Common myeloid progenitor, CD34-positive (primary cell): Measurements from ENCODE around the gene RAD51B.

Source experiments
- CTCF ChIA-PET: fragments of 350-600 bp; sonication (Branson Sonifier 250); formaldehyde crosslinking; loops from one replicate; lab custom pipeline; 2021; ENCODE audit warnings: antibody characterized with exemption; lab: Charles Lee
- POLR2A ChIA-PET: fragments of 350-600 bp; sonication (Branson Sonifier 250); formaldehyde crosslinking; loops from one replicate; lab custom pipeline; 2021; ENCODE audit warnings: antibody characterized with exemption; lab: Charles Lee
- DNase-seq, 3 donors: peaks; one replicate each; pipeline versions ENCODE4 v3.0.0 to v3.0.0-alpha.2; 2013
- H3K27ac ChIP-seq, 2 experiments: 1 replicate in 1 of 2; 2 replicates in 1 of 2; pipeline ENCODE4 v1.7.0; 2013; ENCODE audit warnings: inconsistent platforms in 2 of 2, low read length in 2 of 2, mild to moderate bottlenecking in 2 of 2, low read depth in 1 of 2, moderate library complexity in 1 of 2; ENCODE audit not compliant: severe bottlenecking in 2 of 2, insufficient read depth in 1 of 2, poor library complexity in 1 of 2
- H3K27me3 ChIP-seq, 5 experiments: replicated peaks in 2 of 5; 1 replicate in 3 of 5; 2 replicates in 2 of 5; pipeline versions ENCODE4 v1.6.1 to v1.7.0; 2013; ENCODE audit warnings: low read length in 4 of 5, mild to moderate bottlenecking in 2 of 5, moderate library complexity in 2 of 5, inconsistent platforms in 1 of 5; ENCODE audit not compliant: insufficient read depth in 5 of 5, control insufficient read depth in 4 of 5
- H3K36me3 ChIP-seq, 4 experiments: 1 replicate in 2 of 4; 2 replicates in 2 of 4; pipeline versions ENCODE4 v1.6.1 to v1.7.0; 2013; ENCODE audit warnings: low read length in 3 of 4, control low read depth in 1 of 4, mild to moderate bottlenecking in 1 of 4; ENCODE audit not compliant: control insufficient read depth in 4 of 4, insufficient read depth in 4 of 4
- H3K4me1 ChIP-seq, 4 experiments: 1 replicate in 3 of 4; 2 replicates in 1 of 4; pipeline versions ENCODE4 v1.6.1 to v1.7.1; 2013; ENCODE audit warnings: low read length in 3 of 4, mild to moderate bottlenecking in 3 of 4, control low read depth in 1 of 4, inconsistent platforms in 1 of 4, moderate library complexity in 1 of 4; ENCODE audit not compliant: control insufficient read depth in 4 of 4, insufficient read depth in 4 of 4; ENCODE audit errors: control extremely low read depth in 1 of 4
- H3K4me3 ChIP-seq, 7 experiments: 1 replicate in 4 of 7; 2 replicates in 3 of 7; pipeline versions ENCODE4 v1.5.1 to v1.7.0; 2013; ENCODE audit warnings: mild to moderate bottlenecking in 7 of 7, low read length in 6 of 7, moderate library complexity in 6 of 7, inconsistent platforms in 2 of 7, low read depth in 2 of 7, control low read depth in 1 of 7; ENCODE audit not compliant: insufficient read depth in 4 of 7, control insufficient read depth in 1 of 7; ENCODE audit errors: extremely low read depth in 1 of 7
- H3K9me3 ChIP-seq, 5 experiments: 1 replicate in 4 of 5; 2 replicates in 1 of 5; pipeline versions ENCODE4 v1.6.1 to v1.7.1; 2013; ENCODE audit warnings: low read length in 4 of 5, mild to moderate bottlenecking in 2 of 5, inconsistent platforms in 1 of 5, low read depth in 1 of 5, moderate library complexity in 1 of 5; ENCODE audit not compliant: control insufficient read depth in 4 of 5, insufficient read depth in 2 of 5; ENCODE audit errors: control extremely low read depth in 1 of 5
- WGBS: methylation state at CpG from one replicate; pipeline ENCODE4 v1.1.5; 2013; ENCODE audit not compliant: insufficient coverage; 5-methylcytosine and 5-hydroxymethylcytosine counted together

RAD51B gene

GRCh38 chr14:68461086-68461485 is 641.5 kb downstream of the RAD51B start:
- no peaks in the 10 kb centered on the region for H3K36me3 ChIP-seq
- H3K27me3 ChIP-seq, result no peaks in the 10 kb centered on the region
- no peak overlapping the region for H3K4me3 ChIP-seq
- peaks cover 0 to 4% (median 0%) of the 10 kb centered on the region in 4 experiments for H3K4me1 ChIP-seq
- no peak overlapping the region for H3K27ac ChIP-seq
- no peak for DNase-seq
- WGBS, result 96% methylated on average over 4 of the region's 4 CpGs
- ChIA-PET CTCF (interaction anchor here (0.9 to 1.4 kb wide), 3 partner anchors 9 to 12 kb away, joined by 3 to 6 read pairs (median 4); no protein-coding TSS in a partner anchor), POLR2A (interaction anchor here (0.7 kb wide), 2 partner anchors 15 to 144 kb away, joined by 3 to 4 read pairs; no protein-coding TSS in a partner anchor)
- peaks cover 0 to 2% (median 0%) of the 10 kb centered on the region in 5 experiments for H3K9me3 ChIP-seq

GRCh38 chr14:68462683-68463082 is 643.1 kb downstream of the RAD51B start:
- no peaks in the 10 kb centered on the region for H3K36me3 ChIP-seq
- POLR2A ChIA-PET, result no interaction called here
- CTCF ChIA-PET, result interaction anchor here (0.9 to 1.4 kb wide), 2 partner anchors 11 to 14 kb away, joined by 3 to 6 read pairs; no protein-coding TSS in a partner anchor
- H3K4me1 ChIP-seq, result peaks cover 0 to 4% (median 0%) of the 10 kb centered on the region in 4 experiments
- no peak for DNase-seq
- no peak overlapping the region for H3K4me3 ChIP-seq
- 100% methylated on average over 1 of the region's 1 CpG for WGBS
- no peaks in the 10 kb centered on the region for H3K27me3 ChIP-seq
- no peak overlapping the region for H3K27ac ChIP-seq
- H3K9me3 ChIP-seq, result no peaks in the 10 kb centered on the region

- DNase-seq, result no peak
- H3K4me1 ChIP-seq, result peaks cover 0 to 4% (median 0%) of the 10 kb centered on the region in 4 experiments
- no peak overlapping the region for H3K4me3 ChIP-seq
- no peaks in the 10 kb centered on the region for H3K36me3 ChIP-seq
- POLR2A ChIA-PET, result no interaction called here
- H3K9me3 ChIP-seq, result no peaks in the 10 kb centered on the region
- H3K27me3 ChIP-seq, result no peaks in the 10 kb centered on the region
- H3K27ac ChIP-seq, result no peak overlapping the region
- CTCF ChIA-PET, result no interaction called here
These were observed 643.7 kb downstream of the RAD51B start for GRCh38 chr14:68463299-68463698.

- ChIA-PET POLR2A (no interaction called here), CTCF (no interaction called here)
- no peak overlapping the region for H3K27ac ChIP-seq
- no peak for DNase-seq
- H3K4me1 ChIP-seq, result peaks cover 0 to 4% (median 0%) of the 10 kb centered on the region in 4 experiments
- no peaks in the 10 kb centered on the region for H3K9me3 ChIP-seq
- H3K27me3 ChIP-seq, result no peaks in the 10 kb centered on the region
- H3K4me3 ChIP-seq, result no peak overlapping the region
- peaks cover 0 to 4% (median 0%) of the 10 kb centered on the region in 4 experiments for H3K36me3 ChIP-seq
These were observed 644.3 kb downstream of the RAD51B start for GRCh38 chr14:68463705-68464374.

GRCh38 chr14:68464711-68465110 is 645.1 kb downstream of the RAD51B start:
- ChIA-PET POLR2A (no interaction called here), CTCF (no interaction called here)
- DNase-seq, result no peak
- Histone ChIP-seq H3K4me3 (no peak overlapping the region), H3K9me3 (no peaks in the 10 kb centered on the region), H3K27ac (no peak overlapping the region), H3K4me1 (peaks cover 0 to 3% (median 0%) of the 10 kb centered on the region in 4 experiments), H3K27me3 (no peaks in the 10 kb centered on the region), H3K36me3 (peaks cover 0 to 4% (median 0%) of the 10 kb centered on the region in 4 experiments)
- WGBS, result no CpG with 5 or more reads among the region's 2 CpGs

GRCh38 chr14:68466491-68466977 is 647.0 kb downstream of the RAD51B start:
- ChIA-PET CTCF (no interaction called here), POLR2A (no interaction called here)
- Histone ChIP-seq H3K9me3 (no peaks in the 10 kb centered on the region), H3K27ac (no peak overlapping the region), H3K27me3 (no peaks in the 10 kb centered on the region), H3K4me3 (no peak overlapping the region), H3K4me1 (no peaks in the 10 kb centered on the region), H3K36me3 (peaks cover 0 to 4% (median 0%) of the 10 kb centered on the region in 4 experiments)
- 100% methylated on average over 1 of the region's 3 CpGs for WGBS
- DNase-seq, result no peak

- CTCF ChIA-PET, result no interaction called here
- no peaks in the 10 kb centered on the region for H3K4me1 ChIP-seq
These were observed 647.8 kb downstream of the RAD51B start for GRCh38 chr14:68467425-68467824.

More at GRCh38 chr14:68467425-68467824, 647.8 kb downstream of the RAD51B start:
- Histone ChIP-seq H3K36me3 (peaks cover 0 to 4% (median 0%) of the 10 kb centered on the region in 4 experiments), H3K27ac (no peak overlapping the region), H3K4me3 (no peak overlapping the region), H3K27me3 (no peaks in the 10 kb centered on the region), H3K9me3 (no peaks in the 10 kb centered on the region)
- WGBS, result 100% methylated on average over 2 of the region's 4 CpGs
- POLR2A ChIA-PET, result no interaction called here
- no peak for DNase-seq
